Stimulated activated naive B cell treated with anti-CD40 and anti-IgM and Interleukin-4, amounts not matched to agents 10 μg/mL and 1 μg/mL and 100 μg/mL, for 72 hours (primary cell): ENCODE data around the gene DDX27.

Source experiments
- ATAC-seq, 2 donors: fragments of 150-1000 bp; cut with Tn5 transposase; replicated peaks; 2 replicates each; pipeline ENCODE4 v1.10.0; 2021; ENCODE audit warnings: moderate library complexity in 1 of 2
- DNase-seq: peaks from one replicate; pipeline ENCODE4 v3.0.0; 2021
- H3K27ac Mint-ChIP-seq: one replicate; pipeline ENCODE4 v1.8.0; 2022; ENCODE audit warnings: mild to moderate bottlenecking, mixed read lengths
- H3K27me3 Mint-ChIP-seq, 2 donors: one replicate each; pipeline ENCODE4 v1.8.0; 2022; ENCODE audit warnings: mixed read lengths in 2 of 2
- H3K36me3 Mint-ChIP-seq, 2 donors: one replicate each; pipeline ENCODE4 v1.8.0; 2022; ENCODE audit warnings: mixed read lengths in 2 of 2, mild to moderate bottlenecking in 1 of 2
- H3K4me1 Mint-ChIP-seq, 2 donors: one replicate each; pipeline ENCODE4 v1.8.0; 2022; ENCODE audit warnings: mixed read lengths in 2 of 2, mild to moderate bottlenecking in 1 of 2
- H3K4me3 Mint-ChIP-seq, 2 donors: one replicate each; pipeline ENCODE4 v1.8.0; 2022; ENCODE audit warnings: mild to moderate bottlenecking in 2 of 2, mixed read lengths in 2 of 2, moderate library complexity in 1 of 2
- H3K9me3 Mint-ChIP-seq, 2 donors: one replicate each; pipeline ENCODE4 v1.8.0; 2022; ENCODE audit warnings: mixed read lengths in 2 of 2, mild to moderate bottlenecking in 1 of 2

DDX27 gene

DNA sequence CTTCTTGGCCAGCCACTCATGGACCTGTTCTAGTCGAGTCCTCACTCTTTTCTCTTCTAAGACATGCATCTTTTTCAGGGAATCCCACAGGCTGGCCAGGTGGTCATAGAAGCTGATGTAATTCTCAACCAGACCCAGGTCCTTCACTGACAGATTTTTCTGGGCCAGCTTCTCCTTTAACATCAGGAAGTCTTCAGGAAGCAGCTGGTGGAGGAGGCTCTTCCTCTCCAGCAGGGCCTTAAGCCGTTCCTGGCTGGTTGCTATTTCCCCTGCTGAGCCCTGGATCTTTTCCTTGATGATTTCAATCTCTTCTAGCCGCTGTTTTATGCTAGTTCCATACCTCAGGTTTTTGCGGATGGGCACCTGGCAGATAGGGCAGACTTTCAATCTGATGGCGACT is 28.6 kb downstream of the DDX27 start:
- Mint-ChIP-seq H3K27ac (peak overlapping the region; percentile 82), H3K36me3 (peaks cover 36 to 52% of the 10 kb centered on the region in 2 donors), H3K4me1 (peaks cover 9 to 14% of the 10 kb centered on the region in 2 donors), H3K4me3 (no peak overlapping the region), H3K27me3 (no peaks in the 10 kb centered on the region), H3K9me3 (no peaks in the 10 kb centered on the region)
- ATAC-seq = no peak
- no peak for DNase-seq

- no peaks in the 10 kb centered on the region for H3K27me3 Mint-ChIP-seq
- no peaks in the 10 kb centered on the region for H3K9me3 Mint-ChIP-seq
- peaks cover 9 to 14% of the 10 kb centered on the region in 2 donors for H3K4me1 Mint-ChIP-seq
- peak in 1 of 2 donors; percentile 8 for ATAC-seq
- H3K4me3 Mint-ChIP-seq = no peak overlapping the region
- DNase-seq = no peak
- peaks cover 40 to 53% of the 10 kb centered on the region in 2 donors for H3K36me3 Mint-ChIP-seq
- H3K27ac Mint-ChIP-seq = peak overlapping the region; percentile 82
Observed at GRCh38 chr20:49248301-49248700, 29.1 kb downstream of the DDX27 start.

DNA sequence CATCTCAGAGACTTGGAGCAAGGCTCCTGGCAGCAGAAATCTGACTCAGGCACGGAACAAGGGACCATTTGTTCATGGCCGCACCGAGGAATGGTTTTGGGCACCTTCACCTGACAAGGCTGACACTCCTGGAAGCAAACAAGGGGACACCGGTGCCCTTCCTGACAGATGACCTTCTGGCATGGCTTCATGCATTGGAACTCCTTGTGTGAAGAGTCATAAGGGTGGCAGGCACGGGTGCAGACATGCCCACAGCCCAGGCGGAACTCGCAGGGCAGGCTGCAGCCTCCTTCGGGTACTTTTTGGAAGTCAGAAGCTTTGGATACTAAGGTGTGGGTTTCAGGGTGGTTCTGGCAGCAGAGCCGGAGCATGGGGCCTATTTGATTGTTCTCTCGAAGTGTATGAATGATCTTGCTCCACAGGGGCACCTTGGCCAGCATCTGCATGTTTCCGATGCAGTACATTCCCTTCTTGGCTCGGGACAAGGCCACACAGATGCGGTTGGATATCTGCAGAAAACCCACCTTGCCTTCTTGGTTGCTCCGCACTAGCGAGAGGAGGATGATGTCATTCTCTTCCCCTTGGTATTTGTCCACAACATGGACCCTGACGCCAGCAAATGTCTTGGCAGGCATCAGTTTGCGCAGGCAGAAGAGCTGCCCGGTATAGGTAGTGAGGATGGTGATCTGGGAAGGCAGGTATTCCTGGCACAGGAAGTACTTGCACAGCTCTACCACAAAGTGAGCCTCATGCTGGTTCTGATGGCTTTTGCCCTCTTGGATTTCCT is 29.9 kb downstream of the DDX27 start:
- Mint-ChIP-seq H3K4me1 (peaks cover 9 to 14% of the 10 kb centered on the region in 2 donors), H3K9me3 (no peaks in the 10 kb centered on the region), H3K27ac (peak overlapping the region; percentile 82), H3K4me3 (no peak overlapping the region), H3K36me3 (peaks cover 45 to 56% of the 10 kb centered on the region in 2 donors), H3K27me3 (no peaks in the 10 kb centered on the region)
- no peak for ATAC-seq
- no peak for DNase-seq

DNA sequence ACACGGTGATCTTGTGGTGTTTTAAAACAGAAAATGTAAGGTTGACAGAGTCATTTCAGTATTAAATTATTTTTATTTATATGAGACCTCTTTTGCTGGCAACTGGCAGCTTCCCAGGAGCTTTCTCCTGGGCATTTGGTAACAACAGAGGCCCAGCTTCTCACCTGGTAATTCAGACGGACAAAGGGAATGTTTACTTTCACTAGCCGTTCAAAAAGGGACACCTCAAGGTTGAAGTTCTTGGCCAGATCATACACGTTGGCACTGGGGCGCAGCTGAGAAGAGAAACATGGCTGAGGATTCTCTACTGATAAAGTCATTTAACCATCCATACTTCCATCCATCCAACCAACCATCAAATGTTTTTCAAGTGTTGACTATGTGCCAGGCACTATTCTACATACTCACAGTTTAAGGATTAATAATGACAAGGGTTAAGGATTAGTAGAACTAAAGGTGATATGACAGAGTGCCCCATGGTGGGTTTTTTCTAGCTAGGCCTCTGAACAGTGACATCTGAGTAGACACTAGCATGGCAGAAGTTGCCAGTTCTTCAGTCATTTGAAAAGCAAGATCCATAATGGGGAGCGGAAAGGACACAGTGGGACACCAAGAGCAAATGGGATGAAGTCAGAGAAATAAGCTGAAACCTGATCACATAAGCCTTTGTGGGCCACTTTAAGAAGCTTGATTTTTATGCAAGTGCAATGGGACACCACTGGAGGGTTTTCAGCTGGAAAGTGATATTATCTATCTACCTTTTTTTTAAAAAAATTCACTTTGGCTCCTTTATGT is 33.5 kb downstream of the DDX27 start:
- Mint-ChIP-seq H3K4me3 (no peak overlapping the region), H3K4me1 (no peaks in the 10 kb centered on the region), H3K27me3 (no peaks in the 10 kb centered on the region), H3K27ac (no peak overlapping the region), H3K9me3 (no peaks in the 10 kb centered on the region), H3K36me3 (peaks cover 54 to 73% of the 10 kb centered on the region in 2 donors)
- no peak for DNase-seq
- no peak for ATAC-seq

- H3K9me3 Mint-ChIP-seq = no peaks in the 10 kb centered on the region
- no peak for DNase-seq
- peaks cover 0 to 3% of the 10 kb centered on the region in 2 donors for H3K4me1 Mint-ChIP-seq
- peak overlapping the region; percentile 81 for H3K27ac Mint-ChIP-seq
- no peaks in the 10 kb centered on the region for H3K27me3 Mint-ChIP-seq
- no peak overlapping the region for H3K4me3 Mint-ChIP-seq
- peaks cover 59 to 69% of the 10 kb centered on the region in 2 donors for H3K36me3 Mint-ChIP-seq
- ATAC-seq = no peak
Observed at GRCh38 chr20:49256261-49256660, 37.0 kb downstream of the DDX27 start.

DNA sequence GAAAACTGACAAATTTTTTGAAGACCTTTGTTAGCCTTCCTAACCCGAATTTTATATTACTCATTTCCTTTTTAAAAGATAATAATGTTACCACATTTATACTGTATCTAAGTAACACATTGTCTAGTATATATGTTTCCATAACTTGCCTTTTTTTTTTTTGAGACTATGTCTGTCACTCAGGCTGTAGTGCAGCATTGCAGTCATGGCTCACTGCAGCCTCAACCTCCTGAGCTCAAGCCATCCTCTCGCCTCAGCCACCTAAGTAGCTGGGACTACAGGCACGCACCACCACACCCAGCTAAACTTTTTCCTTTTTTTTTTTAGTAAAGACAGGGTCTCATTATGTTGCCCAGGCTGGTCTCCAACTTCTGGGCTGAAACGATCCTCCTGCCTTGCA is 40.1 kb downstream of the DDX27 start:
- Mint-ChIP-seq H3K4me3 (no peak overlapping the region), H3K27me3 (no peaks in the 10 kb centered on the region), H3K4me1 (peaks cover 0 to 5% of the 10 kb centered on the region in 2 donors), H3K36me3 (peaks cover 55 to 64% of the 10 kb centered on the region in 2 donors), H3K9me3 (no peaks in the 10 kb centered on the region), H3K27ac (no peak overlapping the region)
- DNase-seq (no peak), ATAC-seq (no peak)

- Mint-ChIP-seq H3K9me3 (no peaks in the 10 kb centered on the region), H3K4me1 (peaks cover 1 to 5% of the 10 kb centered on the region in 2 donors), H3K4me3 (no peak overlapping the region), H3K27ac (no peak overlapping the region), H3K36me3 (peaks cover 56 to 64% of the 10 kb centered on the region in 2 donors), H3K27me3 (no peaks in the 10 kb centered on the region)
- ATAC-seq (no peak), DNase-seq (no peak)
Observed at GRCh38 chr20:49259799-49260198, 40.6 kb downstream of the DDX27 start.

- Mint-ChIP-seq H3K27ac (no peak overlapping the region), H3K4me1 (peaks cover 5% of the 10 kb centered on the region in 2 donors), H3K27me3 (no peaks in the 10 kb centered on the region), H3K9me3 (no peaks in the 10 kb centered on the region), H3K4me3 (no peak overlapping the region), H3K36me3 (peaks cover 59 to 67% of the 10 kb centered on the region in 2 donors)
- no peak for DNase-seq
- ATAC-seq = no peak
Observed at GRCh38 chr20:49260218-49260617, 41.0 kb downstream of the DDX27 start.

GRCh38 chr20:49261173-49261572 is 42.0 kb downstream of the DDX27 start:
- Mint-ChIP-seq H3K27me3 (no peaks in the 10 kb centered on the region), H3K9me3 (no peaks in the 10 kb centered on the region), H3K36me3 (peaks cover 55 to 63% of the 10 kb centered on the region in 2 donors), H3K27ac (no peak overlapping the region), H3K4me3 (no peak overlapping the region), H3K4me1 (peaks cover 10 to 11% of the 10 kb centered on the region in 2 donors)
- no peak for DNase-seq
- no peak for ATAC-seq

GRCh38 chr20:49262444-49262843 is 43.2 kb downstream of the DDX27 start:
- Mint-ChIP-seq H3K36me3 (peaks cover 54 to 56% of the 10 kb centered on the region in 2 donors), H3K4me1 (peaks cover 16 to 19% of the 10 kb centered on the region in 2 donors), H3K27ac (no peak overlapping the region)

DNA sequence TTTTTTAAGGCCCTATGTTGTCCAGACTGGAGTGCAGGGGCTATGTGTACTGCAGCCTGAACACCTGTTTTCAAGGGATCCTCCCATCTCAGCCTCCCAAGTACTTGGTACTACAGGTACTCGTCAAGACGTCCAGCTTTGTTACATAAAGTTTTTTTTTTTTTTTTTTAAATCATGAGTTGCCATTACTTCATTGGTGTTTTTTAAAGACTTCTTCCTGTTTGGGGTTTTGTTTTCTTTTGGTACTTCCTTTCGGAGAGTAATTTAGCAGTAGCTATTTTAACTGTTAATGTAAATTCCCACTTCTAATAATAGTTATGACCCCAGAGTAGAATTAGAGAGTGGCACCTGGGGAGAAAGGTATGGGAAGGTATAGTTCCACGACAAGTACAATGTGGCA is 48.1 kb downstream of the DDX27 start:
- H3K27ac Mint-ChIP-seq = peak overlapping the region; percentile 52
- DNase-seq (no peak), ATAC-seq (peak; percentile 19 to 31)
- H3K4me1 Mint-ChIP-seq = peaks cover 38 to 63% of the 10 kb centered on the region in 2 donors
- peaks cover 73 to 78% of the 10 kb centered on the region in 2 donors for H3K36me3 Mint-ChIP-seq
- H3K4me3 Mint-ChIP-seq = peak overlapping the region; percentile 73 to 82
- H3K9me3 Mint-ChIP-seq = peaks cover 0 to 3% of the 10 kb centered on the region in 2 donors
- no peaks in the 10 kb centered on the region for H3K27me3 Mint-ChIP-seq

More at GRCh38 chr20:49262444-49262843, 43.2 kb downstream of the DDX27 start:
- ATAC-seq (no peak), DNase-seq (no peak)
- no peak overlapping the region for H3K4me3 Mint-ChIP-seq
- no peaks in the 10 kb centered on the region for H3K9me3 Mint-ChIP-seq
- H3K27me3 Mint-ChIP-seq = no peaks in the 10 kb centered on the region

DNA sequence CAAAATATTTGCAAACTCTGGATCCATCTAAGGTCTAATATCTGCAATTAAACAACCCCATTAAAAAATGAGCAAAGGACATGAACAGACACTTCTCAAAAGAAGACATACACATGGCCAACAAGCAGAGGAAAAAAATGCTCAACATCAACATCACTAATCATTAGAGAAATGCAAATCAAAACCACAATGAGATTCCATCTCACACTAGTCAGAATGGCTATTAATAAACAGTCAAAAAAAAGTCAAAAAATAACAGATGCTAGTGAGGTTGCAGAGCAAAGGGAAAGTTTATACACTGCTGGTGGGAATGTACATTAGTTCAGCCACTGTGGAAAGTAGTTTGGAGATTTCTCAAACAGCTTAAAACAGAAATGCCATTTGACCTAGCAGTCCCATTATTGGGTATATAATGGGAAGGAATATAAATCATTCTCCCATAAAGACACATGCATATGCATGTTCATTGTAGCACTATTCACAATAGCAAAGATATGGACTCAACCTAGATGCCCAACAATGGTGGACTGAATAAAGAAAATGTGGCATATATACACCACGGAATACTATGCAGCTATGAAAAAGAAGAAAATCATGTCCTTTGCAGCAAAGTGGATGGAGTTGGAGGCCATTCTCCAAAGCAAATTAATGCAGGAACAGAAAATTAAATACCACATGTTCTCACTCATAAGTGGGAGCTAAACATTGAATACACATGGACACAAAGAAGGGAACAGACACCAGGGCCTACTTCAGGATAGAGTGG is 49.6 kb downstream of the DDX27 start:
- no peaks in the 10 kb centered on the region for H3K27me3 Mint-ChIP-seq
- peaks cover 0 to 3% of the 10 kb centered on the region in 2 donors for H3K9me3 Mint-ChIP-seq
- DNase-seq = no peak
- no peak overlapping the region for H3K27ac Mint-ChIP-seq
- peak overlapping the region; percentile 54 to 60 for H3K4me3 Mint-ChIP-seq
- H3K36me3 Mint-ChIP-seq = peaks cover 69 to 73% of the 10 kb centered on the region in 2 donors
- peaks cover 39 to 71% of the 10 kb centered on the region in 2 donors for H3K4me1 Mint-ChIP-seq
- peak; percentile 73 to 76 for ATAC-seq

DNA sequence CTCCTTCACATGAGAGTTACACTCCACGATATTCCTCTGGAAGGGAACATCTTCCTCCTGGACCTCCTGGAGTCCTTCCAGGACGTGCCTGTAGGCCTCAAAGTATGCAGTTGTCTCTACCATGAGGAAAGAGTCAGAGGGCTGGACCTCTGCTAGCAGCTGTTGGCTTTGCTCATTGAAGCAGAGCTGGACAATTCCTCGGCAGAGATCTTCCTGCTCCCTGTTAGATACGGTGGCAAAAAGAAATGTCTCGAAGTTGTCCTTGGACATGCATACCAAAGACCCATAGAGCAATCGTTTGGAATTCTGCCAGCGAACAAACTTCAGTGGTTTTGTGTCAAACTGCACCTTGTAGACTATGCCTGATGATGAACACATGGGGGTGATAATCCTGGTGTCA is 51.0 kb downstream of the DDX27 start:
- Mint-ChIP-seq H3K4me1 (peaks cover 39 to 68% of the 10 kb centered on the region in 2 donors), H3K9me3 (peaks cover 0 to 3% of the 10 kb centered on the region in 2 donors), H3K27me3 (no peaks in the 10 kb centered on the region), H3K4me3 (peak overlapping the region; percentile 54 to 60), H3K36me3 (peaks cover 59 to 61% of the 10 kb centered on the region in 2 donors), H3K27ac (peak overlapping the region; percentile 37)
- no peak for ATAC-seq
- DNase-seq = no peak

GRCh38 chr20:49270736-49271135 is 51.5 kb downstream of the DDX27 start:
- peak overlapping the region; percentile 31 for H3K27ac Mint-ChIP-seq
- H3K9me3 Mint-ChIP-seq = peaks cover 0 to 3% of the 10 kb centered on the region in 2 donors
- peaks cover 41 to 71% of the 10 kb centered on the region in 2 donors for H3K4me1 Mint-ChIP-seq
- DNase-seq = no peak
- H3K36me3 Mint-ChIP-seq = peaks cover 61 to 63% of the 10 kb centered on the region in 2 donors
- H3K4me3 Mint-ChIP-seq = peak overlapping the region in 1 of 2 donors; percentile 27
- no peaks in the 10 kb centered on the region for H3K27me3 Mint-ChIP-seq
- ATAC-seq = no peak
